GM20000 (cell line): ENCODE results near the gene FUBP3.

Source experiments
- DNase-seq: peaks from one replicate; pipeline ENCODE4 v3.0.0; 2012; ENCODE audit warnings: low spot score
- CTCF ChIP-seq: IDR thresholded peaks from 2 replicates; pipeline ENCODE4 v1.5.1; 2012; ENCODE audit warnings: mild to moderate bottlenecking, control low read depth; ENCODE audit errors: extremely low read depth, missing control alignments

Gene FUBP3

GRCh38 chr9:130669965-130670364 lies 90.6 kb downstream of the FUBP3 start:
- DNase-seq = no peak
- TF ChIP-seq CTCF = no peak

GRCh38 chr9:130670644-130671043 lies 91.3 kb downstream of the FUBP3 start:
- DNase-seq = no peak
- no peak for TF ChIP-seq CTCF

GRCh38 chr9:130672466-130672865 lies 93.1 kb downstream of the FUBP3 start:
- no peak for DNase-seq
- no peak for TF ChIP-seq CTCF

- DNase-seq = no peak
- no peak for TF ChIP-seq CTCF
Measured at GRCh38 chr9:130672933-130673615, 93.7 kb downstream of the FUBP3 start.

GRCh38 chr9:130675396-130675795 lies 96.0 kb downstream of the FUBP3 start:
- TF ChIP-seq CTCF = no peak
- DNase-seq = no peak

GRCh38 chr9:130677252-130677651 lies 97.9 kb downstream of the FUBP3 start:
- no peak for TF ChIP-seq CTCF
- DNase-seq = no peak

- TF ChIP-seq CTCF = no peak
- peak; percentile 87 for DNase-seq
Measured at GRCh38 chr9:130680836-130681768, 101.7 kb downstream of the FUBP3 start.
